Parathyroid adenoma (tissue), 2 donors: ENCODE measurements around the gene DIO3.
"Not testable (repeated sequence)": the region's sequence is repeated elsewhere in the genome, so short reads cannot be mapped to it uniquely, and the experiment has no call there.

Source experiments
- H2AFZ ChIP-seq: fragments of 300-600 bp; sonication (generic); one replicate; pipeline ENCODE4 v1.7.0; 2017; ENCODE audit warnings: antibody characterized with exemption, mild to moderate bottlenecking
- H3K27ac ChIP-seq: fragments of 300-600 bp; sonication (generic); one replicate; pipeline ENCODE4 v1.7.0; 2017
- H3K27me3 ChIP-seq: fragments of 300-600 bp; sonication (generic); one replicate; pipeline ENCODE4 v1.7.0; 2017; ENCODE audit warnings: low read length; ENCODE audit not compliant: control insufficient read depth, insufficient read depth
- H3K36me3 ChIP-seq: fragments of 300-600 bp; sonication (generic); one replicate; pipeline ENCODE4 v1.7.0; 2017; ENCODE audit warnings: low read length; ENCODE audit not compliant: control insufficient read depth, insufficient read depth
- H3K4me1 ChIP-seq: fragments of 300-600 bp; sonication (generic); one replicate; pipeline ENCODE4 v1.7.0; 2017; ENCODE audit warnings: control low read depth
- H3K4me2 ChIP-seq: fragments of 300-600 bp; sonication (generic); one replicate; pipeline ENCODE4 v1.7.0; 2017; ENCODE audit warnings: low read length
- H3K4me3 ChIP-seq: fragments of 300-600 bp; sonication (generic); one replicate; pipeline ENCODE4 v1.7.0; 2017; ENCODE audit warnings: low read depth, low read length
- H3K79me2 ChIP-seq: fragments of 300-600 bp; sonication (generic); one replicate; pipeline ENCODE4 v1.7.0; 2017; ENCODE audit warnings: control low read depth
- H3K9ac ChIP-seq: fragments of 300-600 bp; sonication (generic); one replicate; pipeline ENCODE4 v1.7.0; 2017; ENCODE audit warnings: mild to moderate bottlenecking
- H3K9me3 ChIP-seq: fragments of 300-600 bp; sonication (generic); one replicate; pipeline ENCODE4 v1.7.0; 2017; ENCODE audit warnings: low read length; ENCODE audit not compliant: control insufficient read depth
- CTCF ChIP-seq: fragments of 300-600 bp; sonication (generic); IDR thresholded peaks from one replicate; pipeline ENCODE4 v1.7.0; 2017; ENCODE audit warnings: antibody characterized with exemption, mild to moderate bottlenecking
- donor health status: primary hyperparathyroidism.

Gene DIO3

GRCh38 chr14:101554991-101555668, 6.2 kb upstream of the DIO3 start:
- no peak overlapping the region for H3K27ac ChIP-seq
- no peaks in the 10 kb centered on the region for H3K36me3 ChIP-seq
- H3K4me2 ChIP-seq = no peak overlapping the region
- H3K79me2 ChIP-seq = no peaks in the 10 kb centered on the region
- no peak overlapping the region for H2AFZ ChIP-seq
- H3K4me1 ChIP-seq = no peaks in the 10 kb centered on the region
- no peak overlapping the region for H3K4me3 ChIP-seq
- H3K9me3 ChIP-seq = no peaks in the 10 kb centered on the region
- no peak overlapping the region for H3K9ac ChIP-seq
- no peak for TF ChIP-seq CTCF
- H3K27me3 ChIP-seq = no peaks in the 10 kb centered on the region

DNA sequence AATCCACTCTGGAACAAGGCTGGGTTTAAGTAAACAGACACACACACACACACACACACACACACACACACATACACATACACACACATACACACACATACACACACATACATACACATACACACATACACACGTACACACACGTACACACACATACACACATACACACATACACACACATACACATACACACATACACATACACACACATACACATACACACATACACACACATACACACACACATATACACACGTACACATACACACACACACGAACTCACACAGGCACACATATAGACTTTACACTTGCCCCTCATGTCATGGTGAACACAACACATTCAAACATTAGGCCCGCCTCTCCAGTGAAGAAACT, 5.6 kb upstream of the DIO3 start:
- H3K27me3 ChIP-seq, H2AFZ ChIP-seq, H3K79me2 ChIP-seq, H3K4me2 ChIP-seq, H3K9me3 ChIP-seq, H3K36me3 ChIP-seq, H3K27ac ChIP-seq, H3K9ac ChIP-seq, H3K4me1 ChIP-seq, H3K4me3 ChIP-seq: not testable (repeated sequence)

DNA sequence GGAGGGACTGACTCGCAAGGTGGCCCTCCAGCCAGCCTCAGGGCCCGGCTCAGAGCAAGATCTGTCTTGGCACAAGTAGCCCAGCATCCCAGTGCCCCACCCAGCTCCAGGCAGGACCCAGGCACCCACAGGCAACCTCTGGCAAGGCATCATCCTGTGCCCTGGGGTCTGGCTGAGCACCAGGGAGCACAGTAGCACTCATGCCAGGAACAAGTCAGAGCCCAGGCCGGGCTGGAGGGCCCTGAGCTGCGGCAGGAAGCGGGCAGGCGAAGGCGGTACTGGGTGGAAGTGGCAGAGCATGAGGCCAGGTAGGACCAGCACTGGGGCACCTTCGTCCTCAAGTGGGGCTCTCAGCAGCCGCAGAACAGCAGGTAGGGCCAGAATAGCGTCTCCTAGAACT, 5.2 kb upstream of the DIO3 start:
- no peak for TF ChIP-seq CTCF
- Histone ChIP-seq H2AFZ (no peak overlapping the region), H3K9ac (no peak overlapping the region), H3K4me2 (no peak overlapping the region), H3K79me2 (no peaks in the 10 kb centered on the region), H3K4me3 (no peak overlapping the region), H3K27ac (no peak overlapping the region), H3K36me3 (no peaks in the 10 kb centered on the region), H3K9me3 (no peaks in the 10 kb centered on the region), H3K27me3 (no peaks in the 10 kb centered on the region), H3K4me1 (no peaks in the 10 kb centered on the region)

GRCh38 chr14:101556566-101557320, 4.6 kb upstream of the DIO3 start:
- Histone ChIP-seq H3K4me2 (no peak overlapping the region), H3K79me2 (no peaks in the 10 kb centered on the region), H3K27me3 (no peaks in the 10 kb centered on the region), H3K4me1 (no peaks in the 10 kb centered on the region), H3K9me3 (no peaks in the 10 kb centered on the region), H3K36me3 (no peaks in the 10 kb centered on the region), H3K4me3 (no peak overlapping the region), H3K9ac (no peak overlapping the region), H3K27ac (no peak overlapping the region), H2AFZ (no peak overlapping the region)
- no peak for TF ChIP-seq CTCF

- H3K9me3 ChIP-seq = no peaks in the 10 kb centered on the region
- H3K9ac ChIP-seq = no peak overlapping the region
- H3K4me3 ChIP-seq = no peak overlapping the region
- no peak overlapping the region for H3K27ac ChIP-seq
- H3K36me3 ChIP-seq = no peaks in the 10 kb centered on the region
- H3K79me2 ChIP-seq = no peaks in the 10 kb centered on the region
- no peak overlapping the region for H2AFZ ChIP-seq
- H3K4me1 ChIP-seq = no peaks in the 10 kb centered on the region
- H3K27me3 ChIP-seq = no peaks in the 10 kb centered on the region
- H3K4me2 ChIP-seq = no peak overlapping the region
- TF ChIP-seq CTCF = no peak
Measured at GRCh38 chr14:101557321-101557695, 4.0 kb upstream of the DIO3 start.
